GM19328 (cell line): Measurements from ENCODE around the gene IRF7.
A peak's percentile ranks its signal among the peaks of the same experiment; 100 is the strongest.
"Not testable (repeated sequence)": the region's sequence is repeated elsewhere in the genome, so short reads cannot be mapped to it uniquely, and the experiment has no call there.

Source experiments
- ATAC-seq: cut with Tn5 transposase; IDR thresholded peaks from one replicate; pipeline ENCODE4 v1.9.1; 2021; ENCODE audit warnings: mild to moderate bottlenecking, moderate library complexity; ENCODE audit not compliant: unreplicated experiment

IRF7 gene

GRCh38 chr11:615504-616319 lies at the start of gene IRF7:
Gene IRF7, minus strand, starts transcription at chr11:615950. Its CDS starts 586 bp downstream, at chr11:615364.
- peak; percentile 74 for ATAC-seq

GRCh38 chr11:665062-665703 lies 49.4 kb upstream of the IRF7 start:
- no peak for ATAC-seq

DNA sequence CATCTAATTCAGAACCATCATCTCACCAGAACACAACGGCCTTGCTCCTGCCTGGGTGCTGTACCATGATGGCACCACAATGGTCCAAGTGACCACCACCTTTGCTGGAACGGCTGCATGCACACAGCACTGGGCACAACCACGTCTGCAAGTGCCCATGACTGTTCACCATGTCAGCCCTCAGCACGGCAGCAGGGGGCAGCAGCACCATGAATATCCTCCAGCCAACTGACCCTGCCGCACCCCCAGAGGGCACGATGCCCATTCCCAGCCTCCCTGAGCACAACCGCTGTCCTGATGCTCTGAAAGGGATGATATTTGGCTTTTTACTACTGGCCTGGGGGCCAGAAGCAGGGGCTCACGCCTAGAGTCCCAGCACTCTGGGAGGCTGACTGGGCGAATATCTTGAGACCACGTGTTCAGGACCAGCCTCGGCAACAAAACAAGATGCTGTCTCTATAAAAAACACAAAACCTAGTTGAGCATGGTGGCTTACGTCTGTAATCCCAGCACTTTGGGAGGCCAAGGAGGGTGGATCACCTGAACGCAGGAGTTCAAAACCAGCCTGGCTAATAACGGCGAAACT lies 47.0 kb upstream of the IRF7 start:
- ATAC-seq = no peak

- ATAC-seq = no peak
Measured at GRCh38 chr11:660681-661444, 45.1 kb upstream of the IRF7 start.

GRCh38 chr11:660281-660680 lies 44.5 kb upstream of the IRF7 start:
- ATAC-seq = no peak

DNA sequence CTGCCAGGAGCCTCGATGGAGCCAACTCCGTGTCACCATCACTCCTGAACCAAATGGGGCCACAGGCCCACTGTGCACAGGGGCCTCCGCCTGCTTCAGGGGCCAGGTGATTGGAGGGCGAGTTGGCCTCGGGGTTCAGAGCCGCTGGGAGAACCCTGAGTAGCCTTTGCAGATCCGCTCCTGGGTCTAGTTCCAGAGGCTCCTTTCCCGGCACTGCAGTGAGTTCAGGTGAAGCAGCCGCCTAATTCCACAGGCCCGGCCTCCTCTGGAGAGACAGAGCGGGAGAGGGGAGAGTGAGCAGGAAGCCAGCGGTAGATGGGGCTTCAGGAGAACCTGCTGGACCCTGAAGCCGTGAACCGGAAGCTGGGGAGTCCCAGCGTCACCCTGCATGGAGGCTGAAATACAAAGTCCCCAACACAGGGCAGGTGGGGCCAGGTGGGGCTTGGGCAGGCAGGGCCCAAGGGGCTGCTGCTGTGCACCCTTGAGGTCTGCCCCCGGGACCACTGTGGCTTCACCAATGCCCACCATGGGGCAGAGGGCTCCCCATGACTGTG lies 43.9 kb upstream of the IRF7 start:
- ATAC-seq = no peak

GRCh38 chr11:657691-658126 lies 42.0 kb upstream of the IRF7 start:
- no peak for ATAC-seq

DNA sequence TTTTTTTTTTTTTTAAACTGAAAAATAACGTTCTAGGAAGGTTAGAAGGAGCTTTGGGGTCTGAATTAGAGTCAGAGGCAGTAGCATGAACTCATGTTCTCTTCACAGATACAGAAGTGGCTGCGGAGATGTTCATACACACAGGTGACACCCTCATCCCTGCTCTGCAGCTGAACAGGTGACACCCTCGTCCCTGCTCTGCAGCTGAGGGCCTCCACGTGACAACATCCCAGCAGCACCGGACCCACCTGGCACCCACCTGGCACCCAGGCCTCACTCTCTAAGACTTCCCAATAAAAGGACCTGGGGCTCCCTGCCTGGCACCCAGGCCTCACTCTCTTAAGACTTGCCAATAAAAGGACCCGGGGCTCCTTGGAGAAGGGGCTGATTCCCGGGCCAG lies 41.1 kb upstream of the IRF7 start:
- no peak for ATAC-seq

DNA sequence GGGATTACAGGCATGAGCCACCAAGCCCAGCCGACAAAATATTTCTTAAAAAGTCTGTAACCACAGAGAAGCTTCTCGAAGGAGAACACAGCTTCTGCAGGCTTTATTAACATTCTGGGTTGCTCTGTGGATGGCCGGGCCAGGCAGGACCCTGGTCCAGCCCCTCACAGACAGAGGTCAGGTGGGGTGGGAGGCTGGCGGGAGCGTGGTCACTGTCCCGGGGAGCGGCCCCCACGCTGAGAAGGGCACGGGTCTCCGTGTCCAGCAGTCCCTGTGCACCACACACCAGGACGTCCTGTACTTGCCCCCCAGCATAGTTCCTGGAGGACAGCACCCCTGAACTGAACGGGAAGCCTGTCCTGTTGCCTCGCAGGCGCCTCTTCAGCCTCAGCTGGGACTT lies 40.7 kb upstream of the IRF7 start:
- no peak for ATAC-seq

GRCh38 chr11:655036-655726 lies 39.4 kb upstream of the IRF7 start:
- ATAC-seq = no peak

- not testable (repeated sequence) for ATAC-seq
Measured at GRCh38 chr11:654444-654843, 38.7 kb upstream of the IRF7 start.

- no peak for ATAC-seq
Measured at GRCh38 chr11:653837-654236, 38.1 kb upstream of the IRF7 start.

GRCh38 chr11:653136-653535 lies 37.4 kb upstream of the IRF7 start:
- ATAC-seq = not testable (repeated sequence)

- ATAC-seq = no peak
Measured at GRCh38 chr11:650482-650881, 34.7 kb upstream of the IRF7 start.

- not testable (repeated sequence) for ATAC-seq
Measured at GRCh38 chr11:647672-648158, 32.0 kb upstream of the IRF7 start.

DNA sequence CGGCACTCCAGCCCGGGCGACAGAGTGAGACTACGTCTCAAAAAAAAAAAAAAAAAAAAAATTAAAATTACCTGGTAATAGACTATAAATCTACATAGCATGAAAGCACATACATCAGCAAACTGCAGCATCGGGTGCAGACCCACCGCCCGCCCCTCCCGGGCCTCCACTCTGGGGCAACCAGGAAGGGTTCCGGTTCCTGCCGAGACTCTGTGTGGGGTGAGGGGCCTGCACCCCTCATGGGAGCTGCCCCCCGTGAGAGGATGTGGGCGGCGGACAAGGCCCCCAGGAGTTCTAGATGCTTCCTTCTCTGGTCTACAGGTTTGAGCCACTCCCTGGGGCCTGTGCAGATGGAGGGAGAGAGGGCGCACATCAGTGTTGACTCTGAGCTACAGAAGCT lies 30.5 kb upstream of the IRF7 start:
- no peak for ATAC-seq

DNA sequence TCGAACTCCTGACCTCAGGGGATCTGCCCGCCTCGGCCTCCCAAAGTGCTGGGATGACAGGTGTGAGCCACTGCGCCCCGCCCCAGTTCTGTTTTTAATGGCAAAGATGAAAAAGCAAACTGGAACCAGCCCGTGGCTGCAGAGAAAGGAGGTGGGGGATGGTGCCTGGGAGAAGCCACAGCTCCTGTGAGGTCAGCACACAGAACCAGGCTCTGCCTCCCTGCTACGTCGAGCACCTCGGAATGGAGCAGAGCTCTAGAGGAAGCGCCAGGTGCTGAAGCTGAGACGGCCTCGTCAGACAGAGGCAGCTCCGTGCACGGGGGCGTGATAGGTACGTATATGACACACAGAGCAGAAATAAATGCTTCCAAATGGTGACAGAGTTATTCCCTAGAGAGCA lies 29.8 kb upstream of the IRF7 start:
- ATAC-seq = no peak

DNA sequence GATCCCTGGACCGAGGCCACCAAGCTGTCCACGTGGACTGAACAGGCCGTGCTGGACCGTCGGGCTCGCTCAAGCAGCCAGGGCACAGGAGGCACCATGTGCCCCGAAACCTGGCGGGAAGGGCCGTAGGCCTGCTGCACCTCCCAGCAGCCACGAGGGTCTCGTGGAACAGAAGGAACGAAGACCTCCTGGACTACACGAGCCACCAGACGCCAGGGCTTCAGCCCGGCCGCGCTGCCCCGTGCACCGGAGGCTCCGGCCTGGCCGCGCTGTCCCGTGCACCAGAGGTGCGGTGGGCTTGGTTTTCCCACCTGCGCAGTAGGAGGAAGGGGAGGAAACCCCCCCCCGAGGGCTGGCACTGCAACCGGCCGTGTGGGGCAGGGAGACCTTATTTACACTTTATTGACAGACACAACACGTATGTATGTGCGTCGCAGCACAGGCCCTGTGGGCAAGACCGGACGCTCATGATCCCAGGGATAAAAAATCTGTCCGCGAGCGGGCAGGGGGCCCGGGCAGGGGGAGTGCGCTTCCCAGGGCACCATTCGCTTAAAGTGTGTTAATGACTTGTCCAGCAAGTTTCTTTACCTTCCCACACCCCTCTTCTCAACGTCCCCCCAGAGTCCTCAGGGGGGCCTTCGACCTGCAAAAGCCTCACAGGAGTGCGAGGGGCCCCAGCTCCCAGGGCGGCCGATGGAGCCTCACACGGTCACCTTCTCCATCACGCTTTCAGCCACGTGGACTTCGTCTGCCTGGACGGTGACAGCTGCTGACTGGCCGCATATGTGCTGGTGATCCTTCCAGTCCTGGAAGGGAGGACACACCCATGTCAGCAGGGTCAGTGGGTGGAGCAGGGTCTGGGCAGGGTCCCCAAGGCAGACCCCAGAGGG lies 28.3 kb upstream of the IRF7 start:
- no peak for ATAC-seq

DNA sequence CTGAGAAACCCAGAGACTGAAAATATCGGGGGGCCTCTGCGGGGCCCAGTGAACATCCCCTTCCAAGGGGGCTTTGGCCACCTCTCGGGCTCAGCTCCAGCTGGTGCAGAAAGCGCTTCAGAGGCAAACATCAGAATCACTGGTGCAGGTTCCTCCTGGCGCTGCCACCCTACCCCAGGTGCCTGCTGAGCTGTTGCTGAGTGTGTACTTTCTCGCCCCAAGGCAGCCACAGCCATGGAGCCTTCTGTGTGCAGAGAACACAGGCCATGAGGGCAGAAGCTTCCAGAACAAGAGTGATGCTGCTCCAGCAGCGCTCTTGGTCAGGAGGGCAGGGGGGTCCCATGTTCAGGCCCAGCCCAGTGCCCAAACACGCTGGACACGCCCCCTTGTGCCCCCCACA lies 27.6 kb upstream of the IRF7 start:
- ATAC-seq = no peak
